Natural killer cell (primary cell): ENCODE measurements around the gene CDKN2B-AS1. TPM values are rescaled to one million over a fixed set of nuclear protein-coding genes. Genes with fewer than 3 reads are reported as not detected.

Experiments used
- ATAC-seq, 3 donors: fragments of 150-1000 bp in 2 of 3; fragments of 200-7000 bp in 1 of 3; cut with Tn5 transposase; 1 replicate in 1 of 3; 2 replicates in 2 of 3; pipeline ENCODE4 v1.10.0; 2021; ENCODE audit warnings: mild to moderate bottlenecking in 2 of 3, moderate library complexity in 2 of 3
- DNase-seq, 2 donors: peaks; one replicate each; pipeline versions ENCODE4 v3.0.0 to v3.0.0-alpha.2; 2013 to 2021; ENCODE audit warnings: mixed read lengths in 1 of 2
- H3K27ac ChIP-seq: one replicate; pipeline ENCODE4 v1.5.1; 2013; ENCODE audit warnings: mild to moderate bottlenecking, low read length
- H3K27me3 ChIP-seq: one replicate; pipeline ENCODE4 v1.6.1; 2013; ENCODE audit warnings: low read length; ENCODE audit not compliant: control insufficient read depth, insufficient read depth
- H3K36me3 ChIP-seq: one replicate; pipeline ENCODE4 v1.6.1; 2013; ENCODE audit warnings: low read length; ENCODE audit not compliant: control insufficient read depth, insufficient read depth
- H3K4me1 ChIP-seq: one replicate; pipeline ENCODE4 v1.6.1; 2013; ENCODE audit warnings: low read length; ENCODE audit not compliant: control insufficient read depth, insufficient read depth
- H3K4me3 ChIP-seq: one replicate; pipeline ENCODE4 v1.5.1; 2013; ENCODE audit warnings: low read length
- H3K9me3 ChIP-seq: one replicate; pipeline ENCODE4 v1.6.1; 2013; ENCODE audit warnings: low read length; ENCODE audit not compliant: control insufficient read depth, insufficient read depth
- H3K27ac Mint-ChIP-seq, 2 donors: one replicate each; pipeline ENCODE4 v1.8.0; 2022; ENCODE audit warnings: mild to moderate bottlenecking in 2 of 2, mixed read lengths in 2 of 2, moderate library complexity in 1 of 2
- H3K27me3 Mint-ChIP-seq, 2 donors: one replicate each; pipeline ENCODE4 v1.8.0; 2022; ENCODE audit warnings: low read depth in 2 of 2, mixed read lengths in 2 of 2
- H3K36me3 Mint-ChIP-seq: one replicate; pipeline ENCODE4 v1.8.0; 2022; ENCODE audit warnings: mixed read lengths
- H3K4me1 Mint-ChIP-seq, 2 donors: one replicate each; pipeline ENCODE4 v1.8.0; 2022; ENCODE audit warnings: mixed read lengths in 2 of 2
- H3K4me3 Mint-ChIP-seq: one replicate; pipeline ENCODE4 v1.8.0; 2022; ENCODE audit warnings: mild to moderate bottlenecking, moderate library complexity, mixed read lengths
- H3K9me3 Mint-ChIP-seq, 2 donors: one replicate each; pipeline ENCODE4 v1.8.0; 2022; ENCODE audit warnings: mixed read lengths in 2 of 2
- WGBS: methylation state at CpG from one replicate; pipeline ENCODE4 v1.1.7; 2013; ENCODE audit warnings: missing lambda C conversion rate; ENCODE audit not compliant: insufficient coverage; 5-methylcytosine and 5-hydroxymethylcytosine counted together
- intact Hi-C: fragments of 100-400 bp; cut with micrococcal nuclease; formaldehyde crosslinking; loops from one replicate; pipeline ENCODE4 v1.14.2; 2022
- total RNA-seq, 4 donors: library from RNA; stranded (reverse); fragments of 120-200 nt in 1 of 4; gene quantifications; one replicate each; pipeline versions ENCODE4 v1.2.3 to v1.2.4, GENCODE V29; 2013 to 2022
- TF ChIP-seq, protein P1 (sequence below): fragments of 200-600 bp; IDR thresholded peaks from one replicate; pipeline ENCODE4 v1.8.0; 2022; ENCODE audit warnings: antibody characterized with exemption

Gene CDKN2B-AS1
- total RNA-seq, 3 donors from 2014 or later (not counting 1 experiment from before 2014, with no cell fraction given): 2.6 to 4.3 (median 3.1) TPM

DNA sequence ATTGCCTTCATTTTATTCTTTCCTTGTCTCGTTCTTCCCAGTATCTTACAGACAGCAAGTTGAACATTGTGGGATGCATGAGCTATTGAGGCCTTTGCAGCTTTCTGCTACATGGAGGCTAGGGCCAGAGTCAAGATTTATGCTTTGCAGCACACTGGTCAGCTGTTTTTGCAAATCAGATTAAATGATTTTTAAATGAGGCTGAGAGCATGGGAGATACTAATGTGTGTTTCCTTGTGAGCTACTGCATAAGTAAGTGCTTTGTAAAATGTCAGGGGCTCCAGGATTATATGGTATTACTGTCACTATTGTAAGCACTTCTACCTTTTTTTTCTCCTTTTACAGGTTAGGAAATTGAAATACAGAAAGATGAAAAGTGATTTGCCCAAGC lies 125.6 kb downstream of the CDKN2B-AS1 start:
- WGBS: 100% methylated on average over 1 of the region's 1 CpG
- DNase-seq: no peak
- Histone ChIP-seq H3K9me3 (no peaks in the 10 kb centered on the region), H3K27ac (no peak overlapping the region), H3K4me3 (no peak overlapping the region), H3K4me1 (no peaks in the 10 kb centered on the region), H3K27me3 (no peaks in the 10 kb centered on the region), H3K36me3 (no peaks in the 10 kb centered on the region)
- H3K4me1 Mint-ChIP-seq: no peaks in the 10 kb centered on the region
- no peak overlapping the region for H3K4me3 Mint-ChIP-seq
- no peaks in the 10 kb centered on the region for H3K9me3 Mint-ChIP-seq
- TF ChIP-seq, protein P1, sequence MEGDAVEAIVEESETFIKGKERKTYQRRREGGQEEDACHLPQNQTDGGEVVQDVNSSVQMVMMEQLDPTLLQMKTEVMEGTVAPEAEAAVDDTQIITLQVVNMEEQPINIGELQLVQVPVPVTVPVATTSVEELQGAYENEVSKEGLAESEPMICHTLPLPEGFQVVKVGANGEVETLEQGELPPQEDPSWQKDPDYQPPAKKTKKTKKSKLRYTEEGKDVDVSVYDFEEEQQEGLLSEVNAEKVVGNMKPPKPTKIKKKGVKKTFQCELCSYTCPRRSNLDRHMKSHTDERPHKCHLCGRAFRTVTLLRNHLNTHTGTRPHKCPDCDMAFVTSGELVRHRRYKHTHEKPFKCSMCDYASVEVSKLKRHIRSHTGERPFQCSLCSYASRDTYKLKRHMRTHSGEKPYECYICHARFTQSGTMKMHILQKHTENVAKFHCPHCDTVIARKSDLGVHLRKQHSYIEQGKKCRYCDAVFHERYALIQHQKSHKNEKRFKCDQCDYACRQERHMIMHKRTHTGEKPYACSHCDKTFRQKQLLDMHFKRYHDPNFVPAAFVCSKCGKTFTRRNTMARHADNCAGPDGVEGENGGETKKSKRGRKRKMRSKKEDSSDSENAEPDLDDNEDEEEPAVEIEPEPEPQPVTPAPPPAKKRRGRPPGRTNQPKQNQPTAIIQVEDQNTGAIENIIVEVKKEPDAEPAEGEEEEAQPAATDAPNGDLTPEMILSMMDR: no peak
- no peak for ATAC-seq
- no peaks in the 10 kb centered on the region for H3K36me3 Mint-ChIP-seq
- no peak overlapping the region for H3K27ac Mint-ChIP-seq
- intact Hi-C loops: loop anchor here (5.0 kb wide), 1 partner anchor 308 kb away; no protein-coding TSS in a partner anchor
- H3K27me3 Mint-ChIP-seq: peaks cover 8 to 19% of the 10 kb centered on the region in 2 donors

DNA sequence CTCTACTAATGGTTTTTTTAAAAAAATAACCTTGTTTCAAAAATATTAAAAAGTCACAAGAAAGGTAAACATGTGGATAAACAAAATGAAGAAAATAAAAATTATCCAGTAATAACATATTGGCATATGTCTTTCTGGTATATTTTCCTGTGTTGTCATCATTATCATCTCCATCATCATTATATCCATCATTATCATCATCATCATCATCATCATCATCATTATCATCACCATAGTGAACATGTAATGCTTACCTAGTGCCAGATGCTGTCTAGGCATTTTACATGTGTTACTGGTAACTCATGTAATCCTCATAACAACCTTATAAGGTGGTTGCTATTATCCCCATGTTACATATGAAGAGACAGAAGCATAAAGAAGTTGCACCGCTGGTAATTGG lies 126.0 kb downstream of the CDKN2B-AS1 start:
- intact Hi-C loops: loop anchor here (5.0 kb wide), 1 partner anchor 308 kb away; no protein-coding TSS in a partner anchor
- no peaks in the 10 kb centered on the region for H3K36me3 Mint-ChIP-seq
- TF ChIP-seq, protein P1: no peak

GRCh38 chr9:22124263-22125011 lies 129.8 kb downstream of the CDKN2B-AS1 start:
- no peak overlapping the region for H3K27ac Mint-ChIP-seq
- H3K4me1 Mint-ChIP-seq: no peaks in the 10 kb centered on the region
- ATAC-seq (no peak), DNase-seq (no peak)
- H3K27ac ChIP-seq: no peak overlapping the region
- TF ChIP-seq, protein P1: no peak
- H3K36me3 ChIP-seq: no peaks in the 10 kb centered on the region
- H3K4me1 ChIP-seq: no peaks in the 10 kb centered on the region
- H3K9me3 ChIP-seq: no peaks in the 10 kb centered on the region
- H3K27me3 Mint-ChIP-seq: peaks cover 13 to 19% of the 10 kb centered on the region in 2 donors
- no peaks in the 10 kb centered on the region for H3K36me3 Mint-ChIP-seq
- intact Hi-C loops: loop anchor here (5.0 kb wide), 1 partner anchor 312 kb away; no protein-coding TSS in a partner anchor
- WGBS: 82% methylated on average over 2 of the region's 6 CpGs
- H3K4me3 Mint-ChIP-seq: no peak overlapping the region
- H3K27me3 ChIP-seq: no peaks in the 10 kb centered on the region
- H3K9me3 Mint-ChIP-seq: no peaks in the 10 kb centered on the region
- H3K4me3 ChIP-seq: no peak overlapping the region

More for the DNA sequence above, 126.0 kb downstream of the CDKN2B-AS1 start:
- no peak overlapping the region for H3K4me3 ChIP-seq
- no peaks in the 10 kb centered on the region for H3K4me1 ChIP-seq
- Mint-ChIP-seq H3K27ac (no peak overlapping the region), H3K4me1 (no peaks in the 10 kb centered on the region), H3K9me3 (no peaks in the 10 kb centered on the region), H3K27me3 (peaks cover 8 to 19% of the 10 kb centered on the region in 2 donors), H3K4me3 (no peak overlapping the region)
- ATAC-seq (no peak), DNase-seq (no peak)
- 83% methylated on average over 1 of the region's 1 CpG for WGBS
- H3K27me3 ChIP-seq: no peaks in the 10 kb centered on the region
- no peaks in the 10 kb centered on the region for H3K9me3 ChIP-seq
- H3K27ac ChIP-seq: no peak overlapping the region
- H3K36me3 ChIP-seq: no peaks in the 10 kb centered on the region
